GM12878 (cell line): ENCODE measurements around the gene REEP3. TPM values are rescaled to one million over a fixed set of nuclear protein-coding genes. Genes with fewer than 3 reads are reported as not detected.

Experiments used
- ATF7 ChIP-seq: fragments of 450-650 bp; IDR thresholded peaks from 2 replicates; pipeline ENCODE4 v1.6.1; 2016; ENCODE audit warnings: low read depth, mild to moderate bottlenecking
- DPF2 ChIP-seq: fragments of 450-650 bp; IDR thresholded peaks from 2 replicates; pipeline ENCODE4 v1.6.1; 2017; ENCODE audit warnings: mild to moderate bottlenecking
- GABPA ChIP-seq: IDR thresholded peaks from 2 replicates; pipeline ENCODE4 v1.6.1; 2014; ENCODE audit warnings: antibody characterized with exemption, low read depth, mild to moderate bottlenecking, inconsistent platforms
- JUNB ChIP-seq: IDR thresholded peaks from 2 replicates; pipeline ENCODE4 v1.6.1; 2016; ENCODE audit warnings: antibody characterized with exemption, mild to moderate bottlenecking
- JUND ChIP-seq: IDR thresholded peaks from 2 replicates; pipeline ENCODE4 v1.6.1; 2012; ENCODE audit warnings: low read depth, mild to moderate bottlenecking, low read length, improper control_type of control experiment, moderate library complexity
- KLF5 ChIP-seq: fragments of 450-650 bp; IDR thresholded peaks from 2 replicates; pipeline ENCODE4 v1.6.1; 2014; ENCODE audit warnings: mild to moderate bottlenecking; ENCODE audit not compliant: partially characterized antibody
- NBN ChIP-seq: fragments of 450-650 bp; IDR thresholded peaks from 2 replicates; pipeline ENCODE4 v1.6.1; 2016
- NFYB ChIP-seq: IDR thresholded peaks from 2 replicates; pipeline ENCODE4 v1.6.1; 2011; ENCODE audit warnings: low read depth, mild to moderate bottlenecking, low read length, improper control_type of control experiment, moderate library complexity; ENCODE audit not compliant: insufficient read depth
- TARDBP ChIP-seq: IDR thresholded peaks from 2 replicates; pipeline ENCODE4 v1.6.1; 2016; ENCODE audit warnings: borderline replicate concordance
- WRNIP1 ChIP-seq: IDR thresholded peaks from 2 replicates; pipeline ENCODE4 v1.6.1; 2011; ENCODE audit warnings: low read depth, low read length, improper control_type of control experiment, borderline replicate concordance
- YY1 ChIP-seq: IDR thresholded peaks from 2 replicates; pipeline ENCODE4 v1.6.1; 2011; ENCODE audit warnings: low read depth, mild to moderate bottlenecking, low read length
- polyA plus RNA-seq, 11 experiments: library from polyadenylated mRNA; depleted of rRNA in 4 of 11; unstranded in 6 of 11; stranded (reverse) in 5 of 11; fragments of >200 nt; fragmentation: Nextera tagmentation in 4 of 11; fragmentation: Illumina TruSeq in 1 of 11; extraction: Ambion mirVana in 4 of 11; extraction: Trizol in 1 of 11; gene quantifications; 1 replicate in 1 of 11; 2 replicates in 10 of 11; pipeline versions ENCODE4 v1.2.1 to v1.2.3, GENCODE V29; 2011 to 2016; ENCODE audit warnings: inconsistent platforms in 2 of 11, missing spikeins in 2 of 11, low read depth in 1 of 11
- total RNA-seq, 4 experiments: library from RNA; depleted of rRNA in 3 of 4; stranded (reverse); fragments of >200 nt in 3 of 4; fragmentation: Illumina TruSeq in 1 of 4; extraction: Trizol in 1 of 4; gene quantifications; 2 replicates each; pipeline versions ENCODE4 v1.2.1 to v1.2.3, GENCODE V29; 2013 to 2021
- TF ChIP-seq, protein P1 (sequence below): fragments of 450-650 bp; IDR thresholded peaks from 2 replicates; pipeline ENCODE4 v1.6.1; 2018; ENCODE audit warnings: mild to moderate bottlenecking, low read depth, moderate library complexity; ENCODE audit not compliant: partially characterized antibody
- TF ChIP-seq, protein P2 (sequence below): fragments of 450-650 bp; IDR thresholded peaks from 2 replicates; pipeline ENCODE4 v1.6.1; 2017; ENCODE audit warnings: mild to moderate bottlenecking, moderate library complexity
- TF ChIP-seq, protein P3 (sequence below): fragments of 450-650 bp; IDR thresholded peaks from 2 replicates; pipeline ENCODE4 v1.6.1; 2016; ENCODE audit warnings: mild to moderate bottlenecking
- TF ChIP-seq, protein P4 (sequence below): fragments of 450-650 bp; IDR thresholded peaks from 2 replicates; pipeline ENCODE4 v1.6.1; 2016; ENCODE audit warnings: mild to moderate bottlenecking
- TF ChIP-seq, protein P5 (sequence below): fragments of 450-650 bp; formaldehyde crosslinking; IDR thresholded peaks from 2 replicates; pipeline ENCODE4 v1.4.0; 2020; ENCODE audit warnings: mild to moderate bottlenecking, moderate library complexity

The REEP3 gene
- total and polyA plus RNA-seq, 10 of the 15 experiments (the other 5 are each of a cell fraction or from before 2014, with no cell fraction given) = 4.9 to 25.9 (median 16.2) TPM

DNA sequence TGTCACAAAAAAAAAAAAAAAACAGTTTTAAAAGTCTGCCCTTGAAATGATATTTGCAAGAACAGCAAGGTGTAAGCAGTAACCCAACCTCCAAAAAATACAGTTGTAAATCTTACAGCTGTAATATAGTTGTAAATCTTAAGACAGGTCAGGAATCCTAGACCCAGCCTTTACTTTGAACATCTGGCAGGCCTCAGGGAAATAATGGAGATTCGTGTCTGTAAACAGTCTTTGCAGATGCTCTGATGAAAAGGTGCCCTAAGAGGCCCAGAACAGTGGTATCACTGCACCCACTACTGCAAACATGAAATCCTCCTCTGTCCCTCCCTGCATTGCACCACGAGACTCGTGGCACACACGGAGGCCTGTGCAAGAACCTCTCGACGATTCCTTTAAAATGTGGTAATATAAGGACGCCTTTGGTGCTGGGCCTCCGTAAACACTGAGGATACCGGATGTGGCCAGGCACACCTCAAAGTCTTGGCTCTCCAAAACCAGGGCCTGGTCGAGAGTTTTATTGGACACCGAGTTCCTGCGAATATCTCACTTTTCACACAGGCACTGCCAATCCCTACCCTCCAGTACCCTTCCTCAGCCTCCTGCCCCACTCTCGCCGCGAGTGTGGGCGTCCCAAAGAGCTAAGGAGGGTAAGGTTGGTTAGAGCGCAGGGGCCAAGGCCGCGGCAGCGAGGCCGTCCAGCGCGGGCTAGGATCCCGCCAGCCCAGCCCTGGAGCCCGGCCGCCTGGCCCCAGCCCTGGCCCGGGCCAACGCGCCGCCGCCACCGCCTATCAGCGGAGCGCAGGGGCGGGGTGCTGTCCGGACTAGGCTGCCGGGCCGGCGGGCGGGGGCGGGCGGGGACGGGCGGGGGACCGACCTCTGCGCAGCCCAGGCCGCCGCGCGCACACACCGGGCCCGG lies at the start of gene REEP3 (continued):
- TF ChIP-seq, protein P1, sequence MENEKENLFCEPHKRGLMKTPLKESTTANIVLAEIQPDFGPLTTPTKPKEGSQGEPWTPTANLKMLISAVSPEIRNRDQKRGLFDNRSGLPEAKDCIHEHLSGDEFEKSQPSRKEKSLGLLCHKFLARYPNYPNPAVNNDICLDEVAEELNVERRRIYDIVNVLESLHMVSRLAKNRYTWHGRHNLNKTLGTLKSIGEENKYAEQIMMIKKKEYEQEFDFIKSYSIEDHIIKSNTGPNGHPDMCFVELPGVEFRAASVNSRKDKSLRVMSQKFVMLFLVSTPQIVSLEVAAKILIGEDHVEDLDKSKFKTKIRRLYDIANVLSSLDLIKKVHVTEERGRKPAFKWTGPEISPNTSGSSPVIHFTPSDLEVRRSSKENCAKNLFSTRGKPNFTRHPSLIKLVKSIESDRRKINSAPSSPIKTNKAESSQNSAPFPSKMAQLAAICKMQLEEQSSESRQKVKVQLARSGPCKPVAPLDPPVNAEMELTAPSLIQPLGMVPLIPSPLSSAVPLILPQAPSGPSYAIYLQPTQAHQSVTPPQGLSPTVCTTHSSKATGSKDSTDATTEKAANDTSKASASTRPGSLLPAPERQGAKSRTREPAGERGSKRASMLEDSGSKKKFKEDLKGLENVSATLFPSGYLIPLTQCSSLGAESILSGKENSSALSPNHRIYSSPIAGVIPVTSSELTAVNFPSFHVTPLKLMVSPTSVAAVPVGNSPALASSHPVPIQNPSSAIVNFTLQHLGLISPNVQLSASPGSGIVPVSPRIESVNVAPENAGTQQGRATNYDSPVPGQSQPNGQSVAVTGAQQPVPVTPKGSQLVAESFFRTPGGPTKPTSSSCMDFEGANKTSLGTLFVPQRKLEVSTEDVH = no peak
- TF ChIP-seq, protein P2, sequence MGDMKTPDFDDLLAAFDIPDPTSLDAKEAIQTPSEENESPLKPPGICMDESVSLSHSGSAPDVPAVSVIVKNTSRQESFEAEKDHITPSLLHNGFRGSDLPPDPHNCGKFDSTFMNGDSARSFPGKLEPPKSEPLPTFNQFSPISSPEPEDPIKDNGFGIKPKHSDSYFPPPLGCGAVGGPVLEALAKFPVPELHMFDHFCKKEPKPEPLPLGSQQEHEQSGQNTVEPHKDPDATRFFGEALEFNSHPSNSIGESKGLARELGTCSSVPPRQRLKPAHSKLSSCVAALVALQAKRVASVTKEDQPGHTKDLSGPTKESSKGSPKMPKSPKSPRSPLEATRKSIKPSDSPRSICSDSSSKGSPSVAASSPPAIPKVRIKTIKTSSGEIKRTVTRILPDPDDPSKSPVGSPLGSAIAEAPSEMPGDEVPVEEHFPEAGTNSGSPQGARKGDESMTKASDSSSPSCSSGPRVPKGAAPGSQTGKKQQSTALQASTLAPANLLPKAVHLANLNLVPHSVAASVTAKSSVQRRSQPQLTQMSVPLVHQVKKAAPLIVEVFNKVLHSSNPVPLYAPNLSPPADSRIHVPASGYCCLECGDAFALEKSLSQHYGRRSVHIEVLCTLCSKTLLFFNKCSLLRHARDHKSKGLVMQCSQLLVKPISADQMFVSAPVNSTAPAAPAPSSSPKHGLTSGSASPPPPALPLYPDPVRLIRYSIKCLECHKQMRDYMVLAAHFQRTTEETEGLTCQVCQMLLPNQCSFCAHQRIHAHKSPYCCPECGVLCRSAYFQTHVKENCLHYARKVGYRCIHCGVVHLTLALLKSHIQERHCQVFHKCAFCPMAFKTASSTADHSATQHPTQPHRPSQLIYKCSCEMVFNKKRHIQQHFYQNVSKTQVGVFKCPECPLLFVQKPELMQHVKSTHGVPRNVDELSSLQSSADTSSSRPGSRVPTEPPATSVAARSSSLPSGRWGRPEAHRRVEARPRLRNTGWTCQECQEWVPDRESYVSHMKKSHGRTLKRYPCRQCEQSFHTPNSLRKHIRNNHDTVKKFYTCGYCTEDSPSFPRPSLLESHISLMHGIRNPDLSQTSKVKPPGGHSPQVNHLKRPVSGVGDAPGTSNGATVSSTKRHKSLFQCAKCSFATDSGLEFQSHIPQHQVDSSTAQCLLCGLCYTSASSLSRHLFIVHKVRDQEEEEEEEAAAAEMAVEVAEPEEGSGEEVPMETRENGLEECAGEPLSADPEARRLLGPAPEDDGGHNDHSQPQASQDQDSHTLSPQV = no peak
- TF ChIP-seq YY1 (no peak), TARDBP (no peak), KLF5 (peak; percentile 28), JUND (no peak), DPF2 (peak; percentile 22), ATF7 (no peak), NBN (no peak), WRNIP1 (no peak), GABPA (no peak), NFYB (no peak), JUNB (no peak)
- TF ChIP-seq, protein P3, sequence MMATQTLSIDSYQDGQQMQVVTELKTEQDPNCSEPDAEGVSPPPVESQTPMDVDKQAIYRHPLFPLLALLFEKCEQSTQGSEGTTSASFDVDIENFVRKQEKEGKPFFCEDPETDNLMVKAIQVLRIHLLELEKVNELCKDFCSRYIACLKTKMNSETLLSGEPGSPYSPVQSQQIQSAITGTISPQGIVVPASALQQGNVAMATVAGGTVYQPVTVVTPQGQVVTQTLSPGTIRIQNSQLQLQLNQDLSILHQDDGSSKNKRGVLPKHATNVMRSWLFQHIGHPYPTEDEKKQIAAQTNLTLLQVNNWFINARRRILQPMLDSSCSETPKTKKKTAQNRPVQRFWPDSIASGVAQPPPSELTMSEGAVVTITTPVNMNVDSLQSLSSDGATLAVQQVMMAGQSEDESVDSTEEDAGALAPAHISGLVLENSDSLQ = no peak
- TF ChIP-seq, protein P4, sequence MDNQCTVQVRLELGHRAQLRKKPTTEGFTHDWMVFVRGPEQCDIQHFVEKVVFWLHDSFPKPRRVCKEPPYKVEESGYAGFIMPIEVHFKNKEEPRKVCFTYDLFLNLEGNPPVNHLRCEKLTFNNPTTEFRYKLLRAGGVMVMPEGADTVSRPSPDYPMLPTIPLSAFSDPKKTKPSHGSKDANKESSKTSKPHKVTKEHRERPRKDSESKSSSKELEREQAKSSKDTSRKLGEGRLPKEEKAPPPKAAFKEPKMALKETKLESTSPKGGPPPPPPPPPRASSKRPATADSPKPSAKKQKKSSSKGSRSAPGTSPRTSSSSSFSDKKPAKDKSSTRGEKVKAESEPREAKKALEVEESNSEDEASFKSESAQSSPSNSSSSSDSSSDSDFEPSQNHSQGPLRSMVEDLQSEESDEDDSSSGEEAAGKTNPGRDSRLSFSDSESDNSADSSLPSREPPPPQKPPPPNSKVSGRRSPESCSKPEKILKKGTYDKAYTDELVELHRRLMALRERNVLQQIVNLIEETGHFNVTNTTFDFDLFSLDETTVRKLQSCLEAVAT = peak; percentile 96
- TF ChIP-seq, protein P5, sequence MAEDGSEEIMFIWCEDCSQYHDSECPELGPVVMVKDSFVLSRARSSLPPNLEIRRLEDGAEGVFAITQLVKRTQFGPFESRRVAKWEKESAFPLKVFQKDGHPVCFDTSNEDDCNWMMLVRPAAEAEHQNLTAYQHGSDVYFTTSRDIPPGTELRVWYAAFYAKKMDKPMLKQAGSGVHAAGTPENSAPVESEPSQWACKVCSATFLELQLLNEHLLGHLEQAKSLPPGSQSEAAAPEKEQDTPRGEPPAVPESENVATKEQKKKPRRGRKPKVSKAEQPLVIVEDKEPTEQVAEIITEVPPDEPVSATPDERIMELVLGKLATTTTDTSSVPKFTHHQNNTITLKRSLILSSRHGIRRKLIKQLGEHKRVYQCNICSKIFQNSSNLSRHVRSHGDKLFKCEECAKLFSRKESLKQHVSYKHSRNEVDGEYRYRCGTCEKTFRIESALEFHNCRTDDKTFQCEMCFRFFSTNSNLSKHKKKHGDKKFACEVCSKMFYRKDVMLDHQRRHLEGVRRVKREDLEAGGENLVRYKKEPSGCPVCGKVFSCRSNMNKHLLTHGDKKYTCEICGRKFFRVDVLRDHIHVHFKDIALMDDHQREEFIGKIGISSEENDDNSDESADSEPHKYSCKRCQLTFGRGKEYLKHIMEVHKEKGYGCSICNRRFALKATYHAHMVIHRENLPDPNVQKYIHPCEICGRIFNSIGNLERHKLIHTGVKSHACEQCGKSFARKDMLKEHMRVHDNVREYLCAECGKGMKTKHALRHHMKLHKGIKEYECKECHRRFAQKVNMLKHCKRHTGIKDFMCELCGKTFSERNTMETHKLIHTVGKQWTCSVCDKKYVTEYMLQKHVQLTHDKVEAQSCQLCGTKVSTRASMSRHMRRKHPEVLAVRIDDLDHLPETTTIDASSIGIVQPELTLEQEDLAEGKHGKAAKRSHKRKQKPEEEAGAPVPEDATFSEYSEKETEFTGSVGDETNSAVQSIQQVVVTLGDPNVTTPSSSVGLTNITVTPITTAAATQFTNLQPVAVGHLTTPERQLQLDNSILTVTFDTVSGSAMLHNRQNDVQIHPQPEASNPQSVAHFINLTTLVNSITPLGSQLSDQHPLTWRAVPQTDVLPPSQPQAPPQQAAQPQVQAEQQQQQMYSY = no peak
